ENCODE results near the gene GABRE.

- TF ChIP-seq POLR2A (IDR thresholded peaks at IDR 0.05; ENCODE audit: low read length) (no peak), GATA1 (IDR thresholded peaks at IDR 0.05; ENCODE audit: low read depth, low read length) (no peak)
These were observed 69.5 kb downstream of the GABRE start for GRCh38 chrX:151904989-151905388.
